Esophagus squamous epithelium (tissue), 4 donors: ENCODE measurements around the gene VMO1.

Source experiments
- POLR2A ChIP-seq, 4 donors: fragments of 450-650 bp; IDR thresholded peaks; one replicate each; pipeline ENCODE4 v1.6.1; 2017; ENCODE audit warnings: antibody characterized with exemption in 4 of 4, mild to moderate bottlenecking in 4 of 4, moderate library complexity in 3 of 4
- TF ChIP-seq, protein P1 (sequence below), 6 experiments: fragments of 450-650 bp in 4 of 6; fragments of 200-600 bp in 2 of 6; sonication (generic) in 2 of 6; IDR thresholded peaks; one replicate each; pipeline ENCODE4 v1.5.1; 2016 to 2019; ENCODE audit warnings: antibody characterized with exemption in 6 of 6, mild to moderate bottlenecking in 4 of 6, moderate library complexity in 4 of 6

DNA sequence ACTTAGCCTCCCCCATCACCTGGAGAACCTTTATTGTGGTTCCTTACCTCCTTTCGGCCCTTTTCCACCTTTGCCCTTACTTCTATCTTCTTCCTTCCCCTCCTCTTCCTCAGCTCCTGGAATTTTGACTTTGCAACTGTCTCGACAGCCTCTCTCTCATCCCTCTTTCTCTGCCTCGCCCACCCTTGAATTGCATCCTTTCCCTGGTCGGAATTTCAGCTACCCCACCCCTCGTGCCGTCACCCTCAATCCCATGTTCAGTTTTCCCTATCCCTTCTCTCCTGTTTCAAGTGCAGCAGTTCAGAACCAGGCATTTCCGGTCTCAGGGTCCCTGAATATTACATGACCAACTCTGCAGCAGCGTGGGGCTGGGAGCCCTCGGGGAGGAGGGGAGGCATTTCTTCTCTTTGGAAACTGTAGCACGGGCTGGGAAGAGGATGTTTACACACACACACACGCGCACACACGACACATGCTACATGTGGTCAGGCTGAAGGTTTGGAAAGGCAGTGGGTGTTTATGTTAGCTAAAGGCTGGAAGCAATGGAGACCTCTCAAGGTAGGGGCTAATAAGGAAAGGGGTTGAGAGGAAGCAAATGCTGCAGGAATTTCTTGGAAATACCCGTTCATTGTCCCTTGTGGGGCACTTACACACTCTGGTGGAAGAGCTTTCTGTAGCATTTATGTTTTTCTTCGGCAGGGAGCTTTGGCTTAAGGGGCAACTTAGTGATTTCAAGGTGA is 47.9 kb upstream of the VMO1 start:
- TF ChIP-seq, protein P1, sequence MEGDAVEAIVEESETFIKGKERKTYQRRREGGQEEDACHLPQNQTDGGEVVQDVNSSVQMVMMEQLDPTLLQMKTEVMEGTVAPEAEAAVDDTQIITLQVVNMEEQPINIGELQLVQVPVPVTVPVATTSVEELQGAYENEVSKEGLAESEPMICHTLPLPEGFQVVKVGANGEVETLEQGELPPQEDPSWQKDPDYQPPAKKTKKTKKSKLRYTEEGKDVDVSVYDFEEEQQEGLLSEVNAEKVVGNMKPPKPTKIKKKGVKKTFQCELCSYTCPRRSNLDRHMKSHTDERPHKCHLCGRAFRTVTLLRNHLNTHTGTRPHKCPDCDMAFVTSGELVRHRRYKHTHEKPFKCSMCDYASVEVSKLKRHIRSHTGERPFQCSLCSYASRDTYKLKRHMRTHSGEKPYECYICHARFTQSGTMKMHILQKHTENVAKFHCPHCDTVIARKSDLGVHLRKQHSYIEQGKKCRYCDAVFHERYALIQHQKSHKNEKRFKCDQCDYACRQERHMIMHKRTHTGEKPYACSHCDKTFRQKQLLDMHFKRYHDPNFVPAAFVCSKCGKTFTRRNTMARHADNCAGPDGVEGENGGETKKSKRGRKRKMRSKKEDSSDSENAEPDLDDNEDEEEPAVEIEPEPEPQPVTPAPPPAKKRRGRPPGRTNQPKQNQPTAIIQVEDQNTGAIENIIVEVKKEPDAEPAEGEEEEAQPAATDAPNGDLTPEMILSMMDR (IDR thresholded peaks at IDR 0.05), result no peak
- no peak for TF ChIP-seq POLR2A (IDR thresholded peaks at IDR 0.05)
